Stimulated activated CD8-positive, alpha-beta memory T cell treated with anti-CD3 and anti-CD28 coated beads, Interleukin-15, amount 100 ng/mL, for 1 hour (primary cell): ENCODE measurements around the gene ZNRD2.

Experiments
- DNase-seq: peaks from one replicate; pipeline ENCODE4 v3.0.0-alpha.2; 2020; ENCODE audit warnings: low read depth

Gene ZNRD2

GRCh38 chr11:65610404-65610803 is 40.1 kb downstream of the ZNRD2 start:
- DNase-seq = no peak

- no peak for DNase-seq
These were observed 40.9 kb downstream of the ZNRD2 start for GRCh38 chr11:65611028-65611757.

GRCh38 chr11:65611758-65612603 is 41.7 kb downstream of the ZNRD2 start:
- DNase-seq = no peak

- DNase-seq = no peak
These were observed 42.4 kb downstream of the ZNRD2 start for GRCh38 chr11:65612691-65613090.

- no peak for DNase-seq
These were observed 43.0 kb downstream of the ZNRD2 start for GRCh38 chr11:65613091-65613928.

- peak; percentile 99 for DNase-seq
These were observed 45.1 kb downstream of the ZNRD2 start, which contains the start of gene PCNX3 for GRCh38 chr11:65615229-65615949. PCNX3 (plus strand) TSS chr11:65615776; CDS start chr11:65616312, 536 bp downstream.

- no peak for DNase-seq
These were observed 45.8 kb downstream of the ZNRD2 start for GRCh38 chr11:65615950-65616574.

GRCh38 chr11:65616575-65617001 is 46.3 kb downstream of the ZNRD2 start:
- no peak for DNase-seq

- no peak for DNase-seq
These were observed 47.0 kb downstream of the ZNRD2 start for GRCh38 chr11:65617136-65617850.

- no peak for DNase-seq
These were observed 47.9 kb downstream of the ZNRD2 start for GRCh38 chr11:65617990-65618751.

- DNase-seq = no peak
These were observed 48.5 kb downstream of the ZNRD2 start for GRCh38 chr11:65618763-65619162.

GRCh38 chr11:65619281-65619928 is 49.1 kb downstream of the ZNRD2 start:
- DNase-seq = no peak

- DNase-seq = no peak
These were observed 50.4 kb downstream of the ZNRD2 start for GRCh38 chr11:65620666-65621065.

- DNase-seq = no peak
These were observed 51.2 kb downstream of the ZNRD2 start for GRCh38 chr11:65621460-65621859.
